Measurements from ENCODE around the gene PPARG. TPM values are rescaled to one million over a fixed set of nuclear protein-coding genes. Genes with fewer than 3 reads are reported as not detected.

The PPARG gene
- total and polyA plus RNA-seq, 12 donors, result 3.1 to 21.9 (median 6.8) TPM

- H3K27me3 ChIP-seq, result no peaks in the 10 kb centered on the region
- no peak for DNase-seq
- no peaks in the 10 kb centered on the region for H3K4me1 ChIP-seq (replicated peaks in 1 of 2)
- H3K27ac ChIP-seq, result no peak overlapping the region
- H3K36me3 ChIP-seq (replicated peaks in 1 of 2), result no peaks in the 10 kb centered on the region
- intact Hi-C loops (cut with DNase I), result no loop called here
- WGBS, 4 donors, result 66 to 79% (median 71%) methylated on average over 4 of the region's 4 CpGs
- TF ChIP-seq POLR2A (IDR thresholded peaks at IDR 0.05), result no peak
- TF ChIP-seq, protein P1, sequence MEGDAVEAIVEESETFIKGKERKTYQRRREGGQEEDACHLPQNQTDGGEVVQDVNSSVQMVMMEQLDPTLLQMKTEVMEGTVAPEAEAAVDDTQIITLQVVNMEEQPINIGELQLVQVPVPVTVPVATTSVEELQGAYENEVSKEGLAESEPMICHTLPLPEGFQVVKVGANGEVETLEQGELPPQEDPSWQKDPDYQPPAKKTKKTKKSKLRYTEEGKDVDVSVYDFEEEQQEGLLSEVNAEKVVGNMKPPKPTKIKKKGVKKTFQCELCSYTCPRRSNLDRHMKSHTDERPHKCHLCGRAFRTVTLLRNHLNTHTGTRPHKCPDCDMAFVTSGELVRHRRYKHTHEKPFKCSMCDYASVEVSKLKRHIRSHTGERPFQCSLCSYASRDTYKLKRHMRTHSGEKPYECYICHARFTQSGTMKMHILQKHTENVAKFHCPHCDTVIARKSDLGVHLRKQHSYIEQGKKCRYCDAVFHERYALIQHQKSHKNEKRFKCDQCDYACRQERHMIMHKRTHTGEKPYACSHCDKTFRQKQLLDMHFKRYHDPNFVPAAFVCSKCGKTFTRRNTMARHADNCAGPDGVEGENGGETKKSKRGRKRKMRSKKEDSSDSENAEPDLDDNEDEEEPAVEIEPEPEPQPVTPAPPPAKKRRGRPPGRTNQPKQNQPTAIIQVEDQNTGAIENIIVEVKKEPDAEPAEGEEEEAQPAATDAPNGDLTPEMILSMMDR (IDR thresholded peaks at IDR 0.05), result no peak
- H3K4me3 ChIP-seq, result no peak overlapping the region
- H3K9me3 ChIP-seq (replicated peaks in 1 of 3), result no peaks in the 10 kb centered on the region
Observed at GRCh38 chr3:12316729-12317351, 28.0 kb downstream of the PPARG start.

- intact Hi-C loops (cut with DNase I), result no loop called here
- H3K9me3 ChIP-seq (replicated peaks in 1 of 3), result no peaks in the 10 kb centered on the region
- WGBS, 4 donors, result 68 to 72% (median 70%) methylated on average over 5 of the region's 5 CpGs
- H3K4me1 ChIP-seq (replicated peaks in 1 of 2), result no peaks in the 10 kb centered on the region
- no peaks in the 10 kb centered on the region for H3K27me3 ChIP-seq
- TF ChIP-seq POLR2A (IDR thresholded peaks at IDR 0.05), result no peak
- TF ChIP-seq, protein P1 (IDR thresholded peaks at IDR 0.05), result no peak
- H3K27ac ChIP-seq, result peak overlapping the region in 1 of 5 donors; percentile 23
- no peaks in the 10 kb centered on the region for H3K36me3 ChIP-seq (replicated peaks in 1 of 2)
- no peak overlapping the region for H3K4me3 ChIP-seq
- DNase-seq, result no peak
Observed at GRCh38 chr3:12317914-12318313, 29.0 kb downstream of the PPARG start.

- WGBS, 4 donors, result 52 to 58% (median 54%) methylated on average over 5 of the region's 5 CpGs
- Histone ChIP-seq H3K4me1 (replicated peaks in 1 of 2) (no peaks in the 10 kb centered on the region), H3K36me3 (replicated peaks in 1 of 2) (no peaks in the 10 kb centered on the region), H3K27me3 (no peaks in the 10 kb centered on the region), H3K4me3 (no peak overlapping the region), H3K9me3 (replicated peaks in 1 of 3) (no peaks in the 10 kb centered on the region), H3K27ac (peak overlapping the region in 2 of 5 donors; percentile 23 to 26)
- intact Hi-C loops (cut with DNase I), result no loop called here
- TF ChIP-seq, protein P1 (IDR thresholded peaks at IDR 0.05), result no peak
- no peak for TF ChIP-seq POLR2A (IDR thresholded peaks at IDR 0.05)
- DNase-seq, result no peak
Observed at GRCh38 chr3:12318758-12319621, 30.1 kb downstream of the PPARG start.

DNA sequence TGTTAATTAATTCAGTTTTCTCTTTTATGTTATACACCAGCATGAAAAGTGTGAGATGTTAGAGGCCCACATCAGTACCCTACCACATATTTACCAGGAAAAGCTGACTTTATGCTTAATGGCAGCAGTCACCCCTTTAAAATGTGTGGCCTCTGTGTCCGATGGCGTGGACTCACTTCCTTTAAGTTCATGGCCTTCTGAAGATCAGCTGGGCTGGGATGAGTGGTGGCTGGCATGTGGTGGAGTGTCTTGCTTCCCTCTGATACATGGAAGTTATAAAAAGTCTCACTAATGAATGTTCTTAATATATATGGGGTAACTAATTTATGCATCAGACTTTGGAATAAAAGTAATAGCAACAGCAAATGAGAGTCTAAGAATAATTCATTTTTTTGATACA is 32.1 kb downstream of the PPARG start:
- 49 to 68% (median 65%) methylated on average over 2 of the region's 2 CpGs for WGBS, 4 donors
- no peak for DNase-seq
- no peaks in the 10 kb centered on the region for H3K27me3 ChIP-seq

More for the DNA sequence above, 32.1 kb downstream of the PPARG start:
- Histone ChIP-seq H3K4me3 (no peak overlapping the region), H3K36me3 (replicated peaks in 1 of 2) (no peaks in the 10 kb centered on the region), H3K9me3 (replicated peaks in 1 of 3) (no peaks in the 10 kb centered on the region), H3K27ac (no peak overlapping the region), H3K4me1 (replicated peaks in 1 of 2) (no peaks in the 10 kb centered on the region)
- no peak for TF ChIP-seq POLR2A (IDR thresholded peaks at IDR 0.05)
- TF ChIP-seq, protein P1 (IDR thresholded peaks at IDR 0.05), result no peak
- intact Hi-C loops (cut with DNase I), result no loop called here
